Liver (tissue), 9 donors: ENCODE measurements around the gene PBLD. TPM values are rescaled to one million over a fixed set of nuclear protein-coding genes. Genes with fewer than 3 reads are reported as not detected.

Source experiments
- DNase-seq: peaks from one replicate; pipeline ENCODE4 v3.0.0-alpha.2; 2017; ENCODE audit warnings: low spot score
- H3K27ac ChIP-seq, 2 donors: one replicate each; pipeline ENCODE4 v1.7.0; 2013; ENCODE audit warnings: inconsistent platforms in 2 of 2, low read length in 2 of 2, control low read depth in 1 of 2, low read depth in 1 of 2, mild to moderate bottlenecking in 1 of 2
- H3K27me3 ChIP-seq, 4 donors: one replicate each; pipeline versions ENCODE4 v1.6.1 to v1.7.0; 2013; ENCODE audit warnings: low read length in 3 of 4, inconsistent platforms in 1 of 4, mild to moderate bottlenecking in 1 of 4, moderate library complexity in 1 of 4; ENCODE audit not compliant: control insufficient read depth in 4 of 4, insufficient read depth in 4 of 4
- H3K36me3 ChIP-seq, 4 donors: one replicate each; pipeline versions ENCODE4 v1.6.1 to v1.7.0; 2013; ENCODE audit warnings: low read length in 3 of 4, mild to moderate bottlenecking in 3 of 4, low read depth in 1 of 4, moderate library complexity in 1 of 4; ENCODE audit not compliant: control insufficient read depth in 4 of 4, insufficient read depth in 3 of 4
- H3K4me1 ChIP-seq, 4 donors: one replicate each; pipeline versions ENCODE4 v1.6.1 to v1.7.0; 2013; ENCODE audit warnings: low read length in 3 of 4, mild to moderate bottlenecking in 3 of 4, moderate library complexity in 1 of 4; ENCODE audit not compliant: control insufficient read depth in 4 of 4, insufficient read depth in 4 of 4
- H3K4me3 ChIP-seq, 3 donors: one replicate each; pipeline versions ENCODE4 v1.6.1 to v1.7.0; 2013; ENCODE audit warnings: low read length in 3 of 3, control low read depth in 1 of 3, low read depth in 1 of 3, mild to moderate bottlenecking in 1 of 3
- H3K9ac ChIP-seq, 2 donors: one replicate each; pipeline ENCODE4 v1.7.0; 2013; ENCODE audit warnings: low read length in 2 of 2, mild to moderate bottlenecking in 2 of 2, moderate library complexity in 2 of 2, control low read depth in 1 of 2, low read depth in 1 of 2
- H3K9me3 ChIP-seq, 4 donors: one replicate each; pipeline versions ENCODE4 v1.6.1 to v1.7.0; 2013; ENCODE audit warnings: low read length in 3 of 4; ENCODE audit not compliant: control insufficient read depth in 4 of 4
- ATF3 ChIP-seq: IDR thresholded peaks from 2 replicates; pipeline ENCODE4 v1.6.1; 2016; ENCODE audit warnings: antibody characterized with exemption
- CTCF ChIP-seq: fragments of 150-350 bp; IDR thresholded peaks from 2 replicates; pipeline ENCODE4 v1.5.1; 2017; ENCODE audit warnings: improper control_type of control experiment, low read depth, low read length; ENCODE audit not compliant: missing input control
- EGR1 ChIP-seq, 2 donors: IDR thresholded peaks; 2 replicates each; pipeline ENCODE4 v1.6.1; 2016 to 2018; ENCODE audit warnings: antibody characterized with exemption in 2 of 2, low read depth in 2 of 2
- FOXA1 ChIP-seq: IDR thresholded peaks from 2 replicates; pipeline ENCODE4 v1.6.1; 2016; ENCODE audit warnings: antibody characterized with exemption
- FOXA2 ChIP-seq: IDR thresholded peaks from 2 replicates; pipeline ENCODE4 v1.6.1; 2016; ENCODE audit warnings: antibody characterized with exemption
- GABPA ChIP-seq, 2 donors: IDR thresholded peaks in 1 of 2; conservative IDR thresholded peaks in 1 of 2; 2 replicates each; pipeline ENCODE4 v1.6.1; 2016; ENCODE audit warnings: antibody characterized with exemption in 2 of 2, mild to moderate bottlenecking in 1 of 2, moderate library complexity in 1 of 2
- HNF4A ChIP-seq, 2 donors: conservative IDR thresholded peaks; 2 replicates each; pipeline ENCODE4 v1.6.1; 2016; ENCODE audit warnings: antibody characterized with exemption in 2 of 2, mild to moderate bottlenecking in 2 of 2
- HNF4G ChIP-seq: IDR thresholded peaks from 2 replicates; pipeline ENCODE4 v1.6.1; 2016; ENCODE audit warnings: antibody characterized with exemption
- JUND ChIP-seq, 2 donors: IDR thresholded peaks; 2 replicates each; pipeline ENCODE4 v1.6.1; 2016; ENCODE audit warnings: antibody characterized with exemption in 2 of 2
- RAD21 ChIP-seq, 2 donors: IDR thresholded peaks; 2 replicates each; pipeline ENCODE4 v1.6.1; 2016; ENCODE audit warnings: antibody characterized with exemption in 2 of 2, mild to moderate bottlenecking in 2 of 2
- REST ChIP-seq: IDR thresholded peaks from 2 replicates; pipeline ENCODE4 v1.6.1; 2016; ENCODE audit warnings: antibody characterized with exemption, mild to moderate bottlenecking
- RXRA ChIP-seq, 2 donors: IDR thresholded peaks; 2 replicates each; pipeline ENCODE4 v1.6.1; 2017 to 2018; ENCODE audit warnings: antibody characterized with exemption in 2 of 2, mild to moderate bottlenecking in 1 of 2
- SP1 ChIP-seq: IDR thresholded peaks from 2 replicates; pipeline ENCODE4 v1.6.1; 2018; ENCODE audit warnings: antibody characterized with exemption, mild to moderate bottlenecking
- TAF1 ChIP-seq: conservative IDR thresholded peaks from 2 replicates; pipeline ENCODE4 v1.6.1; 2016; ENCODE audit warnings: antibody characterized with exemption, mild to moderate bottlenecking
- YY1 ChIP-seq: IDR thresholded peaks from 2 replicates; pipeline ENCODE4 v1.6.1; 2016; ENCODE audit warnings: antibody characterized with exemption, mild to moderate bottlenecking
- ZBTB33 ChIP-seq: IDR thresholded peaks from 2 replicates; pipeline ENCODE4 v1.6.1; 2016; ENCODE audit warnings: antibody characterized with exemption
- polyA plus RNA-seq, 2 donors: library from polyadenylated mRNA; stranded (reverse) in 1 of 2; unstranded in 1 of 2; fragments of 200-250 nt in 1 of 2; fragments of >200 nt in 1 of 2; fragmentation: Nextera tagmentation in 1 of 2; extraction: Ambion mirVana in 1 of 2; gene quantifications; one replicate each; pipeline versions ENCODE4 v1.2.1 to v1.2.3, GENCODE V29; 2013 to 2015
- total RNA-seq, 2 donors: library from RNA; depleted of rRNA; stranded (reverse); fragments of >200 nt; gene quantifications; one replicate each; pipeline ENCODE4 v1.2.3, GENCODE V29; 2014
- donor health status: healthy.
- donor health status: healthy.
- donor health status: healthy.
- donor health status: healthy.
- donor health status: healthy.

Gene PBLD
- total and polyA plus RNA-seq, 4 donors: 63.3 to 175 (median 103) TPM

- TF ChIP-seq REST (no peak), HNF4G (no peak), RXRA (IDR thresholded peaks at IDR 0.05) (no peak)
These were observed 95.6 kb downstream of the PBLD start (continued) for GRCh38 chr10:68237173-68237572.

- no peak overlapping the region for H3K4me3 ChIP-seq
- no peak overlapping the region for H3K9ac ChIP-seq
- no peaks in the 10 kb centered on the region for H3K9me3 ChIP-seq
- no peaks in the 10 kb centered on the region for H3K27me3 ChIP-seq
- no peak overlapping the region for H3K27ac ChIP-seq
- H3K36me3 ChIP-seq: peaks cover 0 to 4% (median under 1%) of the 10 kb centered on the region in 4 donors
- no peak for TF ChIP-seq FOXA1
- no peak for TF ChIP-seq HNF4G
- TF ChIP-seq HNF4A (conservative IDR thresholded peaks at IDR 0.05): no peak
- TF ChIP-seq RAD21 (IDR thresholded peaks at IDR 0.05): no peak
- TF ChIP-seq REST: no peak
- TF ChIP-seq RXRA (IDR thresholded peaks at IDR 0.05): no peak
- TF ChIP-seq CTCF: no peak
- no peak for TF ChIP-seq TAF1
- no peak for TF ChIP-seq EGR1 (IDR thresholded peaks at IDR 0.05; ENCODE audit: low read depth in 2 of 2)
- no peak for TF ChIP-seq GABPA (IDR thresholded peaks at IDR 0.05 in 1 of 2, conservative IDR thresholded peaks at IDR 0.05 in 1 of 2)
- no peak for TF ChIP-seq ZBTB33
- no peak for TF ChIP-seq ATF3
- no peak for TF ChIP-seq JUND (IDR thresholded peaks at IDR 0.05)
- TF ChIP-seq FOXA2: no peak
- TF ChIP-seq SP1: no peak
- no peak for TF ChIP-seq YY1
- H3K4me1 ChIP-seq: peaks cover 3 to 14% (median 8%) of the 10 kb centered on the region in 4 donors
- DNase-seq: no peak
These were observed 97.1 kb downstream of the PBLD start for GRCh38 chr10:68235581-68235980.
